HEK293 (cell line): ENCODE measurements around the gene ZNF444.

Experiments
- KLF16 ChIP-seq: fragments of 450-650 bp; formaldehyde crosslinking; IDR thresholded peaks from 2 replicates; pipeline ENCODE4 v1.5.1; 2017; ENCODE audit warnings: missing biosample characterization, missing genetic modification characterization
- TF ChIP-seq, protein P1 (sequence below): fragments of 450-650 bp; formaldehyde crosslinking; IDR thresholded peaks from 2 replicates; pipeline ENCODE4 v1.5.1; 2016; ENCODE audit warnings: missing biosample characterization, missing genetic modification characterization
- TF ChIP-seq, protein P2 (sequence below): fragments of 450-650 bp; formaldehyde crosslinking; IDR thresholded peaks from 2 replicates; pipeline ENCODE4 v1.5.1; 2016; ENCODE audit warnings: missing biosample characterization, missing genetic modification characterization
- TF ChIP-seq, protein P3 (sequence below): fragments of 450-650 bp; IDR thresholded peaks from 2 replicates; pipeline ENCODE4 v1.5.1; 2018; ENCODE audit warnings: missing biosample characterization, missing genetic modification characterization

DNA sequence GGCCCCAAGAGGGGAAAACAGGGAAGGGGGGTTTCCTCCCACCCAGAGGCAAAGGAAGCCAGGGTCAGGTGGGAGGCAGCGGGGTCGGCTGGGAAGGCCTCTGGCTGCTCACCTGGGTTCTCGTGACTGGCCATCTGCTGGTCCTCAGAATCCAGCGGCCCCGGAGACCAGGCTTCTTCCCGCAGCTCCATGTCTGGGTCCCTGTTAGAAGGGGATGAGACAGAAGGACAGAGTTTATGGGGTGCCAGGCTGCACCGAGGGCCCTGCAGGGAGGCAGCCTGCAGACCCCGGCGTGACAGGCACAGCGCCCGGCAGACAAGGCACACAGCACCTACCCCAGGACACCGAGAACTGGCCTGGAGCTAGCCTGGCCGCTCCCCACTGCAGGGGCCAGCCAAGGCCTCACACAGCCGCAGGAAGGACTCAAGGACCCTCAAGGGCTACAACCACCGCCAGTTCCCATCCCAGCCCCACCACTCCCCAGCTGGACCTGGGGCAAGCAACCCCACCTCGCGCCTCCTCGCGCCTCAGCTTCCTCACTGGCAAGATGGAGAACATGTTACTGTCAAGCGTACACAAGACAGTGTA is 38.0 kb upstream of the ZNF444 start:
- TF ChIP-seq, protein P1, sequence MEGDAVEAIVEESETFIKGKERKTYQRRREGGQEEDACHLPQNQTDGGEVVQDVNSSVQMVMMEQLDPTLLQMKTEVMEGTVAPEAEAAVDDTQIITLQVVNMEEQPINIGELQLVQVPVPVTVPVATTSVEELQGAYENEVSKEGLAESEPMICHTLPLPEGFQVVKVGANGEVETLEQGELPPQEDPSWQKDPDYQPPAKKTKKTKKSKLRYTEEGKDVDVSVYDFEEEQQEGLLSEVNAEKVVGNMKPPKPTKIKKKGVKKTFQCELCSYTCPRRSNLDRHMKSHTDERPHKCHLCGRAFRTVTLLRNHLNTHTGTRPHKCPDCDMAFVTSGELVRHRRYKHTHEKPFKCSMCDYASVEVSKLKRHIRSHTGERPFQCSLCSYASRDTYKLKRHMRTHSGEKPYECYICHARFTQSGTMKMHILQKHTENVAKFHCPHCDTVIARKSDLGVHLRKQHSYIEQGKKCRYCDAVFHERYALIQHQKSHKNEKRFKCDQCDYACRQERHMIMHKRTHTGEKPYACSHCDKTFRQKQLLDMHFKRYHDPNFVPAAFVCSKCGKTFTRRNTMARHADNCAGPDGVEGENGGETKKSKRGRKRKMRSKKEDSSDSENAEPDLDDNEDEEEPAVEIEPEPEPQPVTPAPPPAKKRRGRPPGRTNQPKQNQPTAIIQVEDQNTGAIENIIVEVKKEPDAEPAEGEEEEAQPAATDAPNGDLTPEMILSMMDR (tag by site-specific recombination) = no peak
- no peak for TF ChIP-seq KLF16 (tag by site-specific recombination)
- TF ChIP-seq, protein P2, sequence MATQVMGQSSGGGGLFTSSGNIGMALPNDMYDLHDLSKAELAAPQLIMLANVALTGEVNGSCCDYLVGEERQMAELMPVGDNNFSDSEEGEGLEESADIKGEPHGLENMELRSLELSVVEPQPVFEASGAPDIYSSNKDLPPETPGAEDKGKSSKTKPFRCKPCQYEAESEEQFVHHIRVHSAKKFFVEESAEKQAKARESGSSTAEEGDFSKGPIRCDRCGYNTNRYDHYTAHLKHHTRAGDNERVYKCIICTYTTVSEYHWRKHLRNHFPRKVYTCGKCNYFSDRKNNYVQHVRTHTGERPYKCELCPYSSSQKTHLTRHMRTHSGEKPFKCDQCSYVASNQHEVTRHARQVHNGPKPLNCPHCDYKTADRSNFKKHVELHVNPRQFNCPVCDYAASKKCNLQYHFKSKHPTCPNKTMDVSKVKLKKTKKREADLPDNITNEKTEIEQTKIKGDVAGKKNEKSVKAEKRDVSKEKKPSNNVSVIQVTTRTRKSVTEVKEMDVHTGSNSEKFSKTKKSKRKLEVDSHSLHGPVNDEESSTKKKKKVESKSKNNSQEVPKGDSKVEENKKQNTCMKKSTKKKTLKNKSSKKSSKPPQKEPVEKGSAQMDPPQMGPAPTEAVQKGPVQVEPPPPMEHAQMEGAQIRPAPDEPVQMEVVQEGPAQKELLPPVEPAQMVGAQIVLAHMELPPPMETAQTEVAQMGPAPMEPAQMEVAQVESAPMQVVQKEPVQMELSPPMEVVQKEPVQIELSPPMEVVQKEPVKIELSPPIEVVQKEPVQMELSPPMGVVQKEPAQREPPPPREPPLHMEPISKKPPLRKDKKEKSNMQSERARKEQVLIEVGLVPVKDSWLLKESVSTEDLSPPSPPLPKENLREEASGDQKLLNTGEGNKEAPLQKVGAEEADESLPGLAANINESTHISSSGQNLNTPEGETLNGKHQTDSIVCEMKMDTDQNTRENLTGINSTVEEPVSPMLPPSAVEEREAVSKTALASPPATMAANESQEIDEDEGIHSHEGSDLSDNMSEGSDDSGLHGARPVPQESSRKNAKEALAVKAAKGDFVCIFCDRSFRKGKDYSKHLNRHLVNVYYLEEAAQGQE (tag by site-specific recombination) = no peak
- TF ChIP-seq, protein P3, sequence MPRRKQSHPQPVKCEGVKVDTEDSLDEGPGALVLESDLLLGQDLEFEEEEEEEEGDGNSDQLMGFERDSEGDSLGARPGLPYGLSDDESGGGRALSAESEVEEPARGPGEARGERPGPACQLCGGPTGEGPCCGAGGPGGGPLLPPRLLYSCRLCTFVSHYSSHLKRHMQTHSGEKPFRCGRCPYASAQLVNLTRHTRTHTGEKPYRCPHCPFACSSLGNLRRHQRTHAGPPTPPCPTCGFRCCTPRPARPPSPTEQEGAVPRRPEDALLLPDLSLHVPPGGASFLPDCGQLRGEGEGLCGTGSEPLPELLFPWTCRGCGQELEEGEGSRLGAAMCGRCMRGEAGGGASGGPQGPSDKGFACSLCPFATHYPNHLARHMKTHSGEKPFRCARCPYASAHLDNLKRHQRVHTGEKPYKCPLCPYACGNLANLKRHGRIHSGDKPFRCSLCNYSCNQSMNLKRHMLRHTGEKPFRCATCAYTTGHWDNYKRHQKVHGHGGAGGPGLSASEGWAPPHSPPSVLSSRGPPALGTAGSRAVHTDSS (tag by site-specific recombination) = no peak
